ENCODE results near the gene SEMA3G. TPM values are rescaled to one million over a fixed set of nuclear protein-coding genes. Genes with fewer than 3 reads are reported as not detected.

SEMA3G gene
- total RNA-seq, 1 donor from 2014 or later, result 1.4 TPM

DNA sequence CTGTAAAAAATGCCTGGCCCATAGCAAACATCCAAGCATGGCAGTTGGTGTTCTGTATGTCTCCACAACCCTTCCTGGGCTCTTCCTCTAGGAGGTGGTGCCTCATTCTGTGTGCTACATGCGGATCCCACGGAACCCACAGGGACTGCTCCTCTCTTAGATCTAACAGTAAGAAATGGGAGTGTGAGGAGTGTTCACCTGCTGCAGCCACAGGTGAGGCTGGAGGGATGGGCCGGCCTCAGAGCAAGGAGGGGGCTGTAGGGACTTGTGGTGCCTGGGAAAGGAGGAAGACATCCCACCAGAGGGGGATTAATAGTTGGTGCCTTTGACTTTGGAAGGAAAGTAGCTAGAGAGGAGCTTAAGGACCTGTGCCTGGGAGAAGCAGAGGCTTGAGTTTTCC, 22.2 kb downstream of the SEMA3G start:
- DNase-seq (ENCODE audit: low spot score), result no peak

DNA sequence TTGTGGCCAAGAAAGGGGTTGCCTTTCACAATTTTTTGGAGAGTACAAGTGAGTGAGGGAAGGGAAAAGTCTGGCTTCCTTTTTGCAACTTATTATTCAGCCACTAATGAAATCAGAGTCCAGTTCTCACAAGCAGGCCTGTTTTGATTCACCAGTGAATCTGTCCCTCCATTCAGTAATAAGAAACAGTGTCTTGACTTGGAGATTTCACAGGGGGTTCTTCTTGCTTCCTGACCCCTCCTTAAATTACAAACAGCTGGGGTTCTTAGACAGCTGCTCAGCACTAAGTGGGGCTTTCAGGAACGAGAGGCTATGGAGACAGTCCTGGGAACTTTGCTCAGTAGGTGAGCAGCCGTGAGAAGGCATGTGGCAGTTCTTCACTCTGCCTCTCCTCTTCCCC, 24.5 kb downstream of the SEMA3G start:
- no peak for DNase-seq (ENCODE audit: low spot score)

DNA sequence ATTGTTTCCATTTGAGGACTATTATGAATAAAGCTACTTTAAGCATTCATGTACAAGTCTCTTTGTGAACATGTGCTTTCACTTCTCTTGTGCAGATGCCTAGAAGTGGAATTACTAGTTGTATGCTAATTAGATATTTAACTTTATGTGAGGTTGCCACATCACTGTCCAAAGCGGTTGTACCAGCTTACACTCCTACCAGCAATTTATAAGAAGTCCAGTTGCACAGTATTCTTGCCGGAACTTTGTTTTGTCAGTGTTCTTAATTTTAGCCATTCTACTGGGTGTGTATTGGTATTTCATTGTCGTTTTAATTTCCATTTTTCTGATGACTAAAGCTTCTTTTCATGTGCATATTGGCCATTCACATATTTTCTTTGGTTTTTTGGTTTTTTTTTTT, 29.1 kb downstream of the SEMA3G start:
- DNase-seq (ENCODE audit: low spot score), result no peak

DNA sequence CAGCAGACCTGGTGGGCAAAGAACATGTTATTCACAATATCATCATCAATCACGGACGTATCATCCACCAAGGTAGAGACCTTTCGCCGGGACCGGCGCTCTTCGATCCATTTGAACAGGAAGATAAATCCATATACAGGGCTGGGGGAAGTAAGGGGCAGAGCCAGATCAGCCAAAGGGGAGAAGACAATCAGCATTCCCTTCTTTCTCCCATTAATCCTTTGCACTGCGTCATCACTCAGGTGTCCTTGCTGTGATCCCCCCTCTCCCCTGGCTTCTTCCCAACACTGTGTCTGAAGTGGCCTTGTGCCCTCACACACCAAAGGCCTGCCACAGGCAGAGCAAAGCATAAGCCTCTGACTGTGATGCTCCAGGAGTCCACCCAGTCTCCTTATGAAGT, 36.4 kb downstream of the SEMA3G start:
- DNase-seq (ENCODE audit: low spot score), result no peak

DNA sequence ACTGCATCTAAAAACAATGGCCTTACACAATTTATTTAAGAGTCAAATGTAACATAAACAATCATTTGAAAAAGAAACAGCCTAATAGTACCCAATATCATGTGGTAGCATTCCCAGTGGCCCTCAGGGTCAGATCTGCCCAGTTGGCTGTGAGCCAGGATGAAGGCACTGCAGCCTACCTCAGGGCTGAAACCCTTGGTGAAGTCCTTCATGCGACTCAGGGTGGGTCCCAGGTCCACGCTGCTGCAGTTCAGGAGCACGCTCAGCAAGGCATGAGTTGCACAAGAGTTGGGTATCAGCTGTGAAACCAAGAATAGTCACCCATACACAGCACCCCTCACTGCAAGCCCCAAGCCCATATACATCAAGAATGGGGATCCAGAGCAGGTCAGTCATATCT, 37.1 kb downstream of the SEMA3G start:
- no peak for DNase-seq (ENCODE audit: low spot score)

DNA sequence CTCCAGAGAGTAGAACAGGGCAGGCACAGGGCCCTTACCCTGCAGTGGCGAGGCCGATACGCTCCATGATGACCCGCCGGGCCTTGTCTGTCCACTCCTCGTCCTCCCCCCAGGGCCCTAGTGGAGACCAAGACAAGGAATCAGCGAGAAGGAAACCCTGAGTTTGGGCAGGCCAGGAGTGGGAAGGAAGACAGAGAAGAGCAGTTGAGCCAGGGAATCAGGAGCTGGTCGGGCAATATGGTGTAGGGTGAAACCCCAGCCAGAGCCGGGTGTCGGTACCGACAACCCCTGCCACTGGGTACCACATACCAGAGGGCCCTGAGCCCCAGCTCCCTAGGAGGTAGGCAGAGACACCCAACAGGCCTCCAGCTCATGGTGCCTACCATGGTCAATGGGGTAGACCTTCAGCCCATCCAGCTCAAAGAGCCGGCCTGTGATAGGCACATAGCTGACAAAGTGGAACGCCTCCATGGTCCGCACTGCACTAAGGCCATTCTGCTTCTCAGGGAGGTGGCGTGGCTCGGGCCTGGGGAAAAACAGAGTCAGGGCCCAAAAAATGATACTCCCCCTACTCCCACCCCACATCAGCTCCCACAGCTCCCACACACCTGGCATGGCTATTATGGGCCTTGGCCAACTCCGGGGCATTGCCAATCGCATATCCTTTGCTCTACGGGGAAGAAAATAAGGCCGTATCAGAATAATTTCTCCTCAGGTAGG, 38.0 kb downstream of the SEMA3G start:
- no peak for DNase-seq (ENCODE audit: low spot score)

DNA sequence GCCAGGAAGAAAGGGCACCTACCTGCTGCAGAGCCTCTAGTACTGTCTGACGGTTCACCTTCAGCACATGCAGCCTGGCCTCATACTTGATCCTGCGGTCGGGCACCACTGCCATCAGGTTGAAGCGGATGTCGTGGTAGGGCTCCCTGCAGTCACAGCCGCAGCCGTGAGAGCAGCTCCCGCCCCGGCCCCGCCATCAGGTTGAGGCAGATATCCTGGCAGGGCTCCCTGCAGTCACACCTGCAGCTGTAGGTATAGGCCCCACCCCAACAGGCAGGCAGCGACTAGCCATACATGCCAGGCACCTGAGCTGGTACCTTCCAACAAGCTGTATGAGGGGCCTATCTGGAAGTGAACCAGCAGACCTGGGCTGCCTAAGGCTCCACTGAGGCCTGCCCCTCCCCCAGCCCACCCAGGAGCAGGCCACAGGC, 38.7 kb downstream of the SEMA3G start:
- DNase-seq (ENCODE audit: low spot score), result no peak

DNA sequence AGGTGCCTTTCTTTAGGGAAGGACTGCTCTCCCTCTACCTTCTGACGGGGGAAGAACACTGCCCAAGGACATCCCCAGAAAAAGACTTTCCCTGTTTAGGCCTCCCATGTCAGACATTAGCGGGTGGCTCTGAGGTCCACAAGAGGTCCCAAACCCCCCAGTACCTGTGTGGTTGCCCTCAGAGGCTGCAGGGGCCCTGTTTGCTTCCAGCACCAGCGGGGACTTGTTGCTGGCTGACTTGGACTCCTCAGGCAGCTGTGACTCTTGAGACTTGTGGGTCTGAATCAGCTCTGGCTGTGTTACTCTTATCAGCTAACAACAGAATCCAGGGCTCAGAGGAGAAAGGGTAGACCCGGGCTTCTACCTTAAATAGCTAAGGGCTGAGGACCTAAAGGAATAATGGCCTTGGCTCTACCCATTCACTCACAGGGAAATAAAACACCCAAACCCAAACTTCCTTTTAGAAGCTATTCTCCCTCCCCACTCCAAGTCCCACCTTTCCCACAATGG, 39.2 kb downstream of the SEMA3G start:
- no peak for DNase-seq (ENCODE audit: low spot score)

DNA sequence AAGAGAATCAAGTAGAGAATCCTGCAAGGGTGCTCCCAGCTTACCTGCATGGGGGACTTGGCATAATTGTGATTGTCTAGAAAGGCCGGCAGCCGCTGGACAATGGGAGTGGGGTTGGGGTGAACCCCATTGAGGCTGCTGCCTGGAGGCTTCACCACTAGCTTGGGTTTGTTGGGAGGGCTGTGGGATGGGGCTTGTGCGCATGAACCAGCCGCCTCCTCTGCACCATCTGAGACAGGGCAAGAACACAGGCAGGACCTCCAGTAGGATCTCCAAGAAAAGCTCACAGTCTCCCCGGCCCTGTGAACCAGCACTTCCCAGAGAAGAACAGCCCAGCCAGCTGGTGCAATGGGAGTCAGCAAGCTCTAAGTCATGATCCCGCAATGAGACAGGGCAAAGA, 39.8 kb downstream of the SEMA3G start:
- DNase-seq (ENCODE audit: low spot score), result no peak

DNA sequence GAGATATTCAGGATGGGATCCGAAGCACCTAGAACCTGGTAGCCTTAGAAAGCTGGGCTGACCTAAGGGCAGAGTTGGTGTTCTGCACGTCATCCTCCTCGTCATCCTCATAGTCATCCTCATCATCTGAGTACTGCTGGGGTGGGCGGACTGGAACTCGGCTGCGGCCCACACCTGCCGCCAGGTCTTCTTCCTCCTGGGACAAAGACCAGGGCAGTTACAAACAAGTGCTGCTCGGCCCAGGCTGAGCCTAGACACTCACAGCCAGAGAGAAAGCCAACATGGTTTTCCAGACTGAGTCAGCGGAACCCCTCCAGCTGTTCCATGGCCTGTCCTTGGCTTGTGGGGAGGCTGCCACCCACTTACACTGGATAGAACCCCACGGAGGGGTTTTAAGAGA, 40.5 kb downstream of the SEMA3G start:
- no peak for DNase-seq (ENCODE audit: low spot score)

DNA sequence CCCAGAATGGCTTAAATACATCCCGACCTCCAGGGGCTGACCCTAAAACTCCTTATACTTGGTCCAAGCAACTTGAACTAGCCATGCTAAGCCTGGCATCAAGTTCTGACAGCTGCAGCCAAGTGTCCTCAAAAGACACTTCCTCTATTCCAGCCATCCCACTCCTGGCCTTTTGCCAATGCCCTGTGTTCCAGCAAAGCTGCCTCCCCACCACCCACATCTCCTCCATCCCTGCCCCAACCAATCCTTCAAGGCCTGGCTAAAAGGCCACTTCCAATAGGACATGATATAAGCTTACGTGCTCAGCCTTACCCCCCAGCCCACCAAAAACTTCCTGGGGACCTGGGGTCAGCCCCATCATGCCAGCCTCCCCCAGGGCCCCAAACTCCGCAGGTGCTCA, 40.9 kb downstream of the SEMA3G start:
- DNase-seq (ENCODE audit: low spot score), result no peak

DNA sequence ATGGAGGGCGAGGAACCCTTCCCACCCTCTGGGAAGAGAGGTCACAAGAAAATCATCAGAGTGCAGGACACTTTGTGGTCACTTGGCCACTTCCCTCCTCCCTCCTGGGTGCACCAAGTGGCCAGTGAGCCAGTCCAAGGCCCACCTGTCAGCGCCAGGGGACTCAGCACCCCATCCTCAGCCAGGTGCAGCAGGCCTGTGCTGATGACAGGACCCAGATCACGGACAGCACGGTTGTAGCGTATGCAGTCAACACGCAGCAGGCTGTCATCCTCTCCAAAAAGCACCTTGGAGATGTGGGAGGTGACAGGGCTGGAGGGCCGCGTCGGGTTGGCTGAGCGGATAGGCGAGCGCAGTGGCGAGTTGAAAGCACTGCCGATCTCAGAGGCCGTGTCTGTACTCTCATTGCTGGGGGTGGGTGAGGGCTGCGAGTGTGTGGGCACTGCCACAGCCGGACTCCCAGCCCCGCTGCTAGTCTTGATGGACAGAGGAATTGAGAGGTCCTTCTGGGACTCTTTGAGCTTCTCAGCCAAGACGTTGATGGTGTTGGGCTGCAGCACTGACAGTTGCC, 41.5 kb downstream of the SEMA3G start:
- DNase-seq (ENCODE audit: low spot score), result no peak

DNA sequence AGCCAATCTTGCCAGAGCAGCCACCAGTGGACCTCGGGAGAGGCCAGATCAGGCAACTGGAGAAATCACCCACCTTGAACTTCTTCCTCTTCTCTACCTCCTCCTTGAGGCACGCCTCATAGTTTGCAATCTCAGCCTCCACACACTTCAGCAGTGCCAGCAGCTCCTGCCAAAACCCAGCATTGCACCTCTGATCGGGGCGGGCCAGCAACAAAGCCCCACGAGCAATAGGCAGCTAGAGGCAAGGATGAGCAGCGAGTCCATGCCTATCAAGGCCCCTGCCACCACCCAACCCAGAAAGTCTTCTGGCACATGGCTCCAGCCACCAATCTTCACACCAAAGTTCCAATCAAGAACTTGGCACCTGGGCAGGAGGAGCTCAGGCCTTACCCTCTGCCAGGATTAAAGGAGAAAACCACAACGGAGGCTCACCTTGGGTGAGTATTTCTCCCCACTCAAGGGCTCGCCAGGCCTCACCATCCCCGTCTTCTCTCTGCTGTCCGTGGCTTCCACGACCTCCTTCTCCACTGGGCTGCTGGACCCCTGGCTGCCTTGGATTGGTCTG, 42.1 kb downstream of the SEMA3G start:
- no peak for DNase-seq (ENCODE audit: low spot score)

DNA sequence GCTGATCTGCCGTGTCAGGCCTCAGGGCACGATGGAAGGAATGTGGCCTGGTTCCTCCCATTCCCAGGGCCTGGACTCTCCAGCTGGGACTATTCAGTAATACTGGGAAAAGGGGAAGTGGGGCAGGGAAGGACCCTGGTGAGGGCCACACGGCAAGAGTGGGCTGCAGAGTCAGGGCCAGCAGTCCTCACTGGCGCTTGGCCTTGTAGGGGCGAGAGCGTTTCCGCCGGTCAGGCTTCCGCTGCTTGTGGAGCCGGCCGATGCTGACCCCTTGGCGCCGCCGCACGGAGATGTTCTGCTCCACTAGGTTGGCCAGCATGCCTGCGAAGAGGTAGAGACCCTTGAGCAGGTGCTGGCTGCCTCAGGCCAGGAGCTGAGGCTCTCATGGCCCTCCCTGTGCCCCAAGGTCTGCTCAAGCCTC, 42.8 kb downstream of the SEMA3G start:
- no peak for DNase-seq (ENCODE audit: low spot score)

DNA sequence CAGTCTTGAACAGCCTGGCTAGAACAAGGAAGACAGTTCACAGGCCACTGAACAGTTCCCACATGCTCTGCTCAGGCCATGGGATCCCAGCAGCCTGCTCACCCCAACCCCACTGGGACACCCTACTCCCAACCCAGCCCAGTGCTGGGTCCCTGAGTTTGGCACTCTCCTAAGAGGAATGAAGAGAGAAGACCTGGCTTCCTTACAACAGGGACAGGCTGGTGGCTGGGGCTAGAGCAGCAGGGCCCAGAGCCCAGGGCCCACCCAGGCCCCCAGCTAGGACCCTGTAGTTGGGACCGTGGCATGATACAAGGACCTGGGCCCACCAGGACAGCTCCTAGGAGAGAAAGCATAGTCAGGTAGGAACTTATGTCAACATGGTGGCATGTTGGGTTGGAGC, 43.4 kb downstream of the SEMA3G start:
- DNase-seq (ENCODE audit: low spot score), result no peak

DNA sequence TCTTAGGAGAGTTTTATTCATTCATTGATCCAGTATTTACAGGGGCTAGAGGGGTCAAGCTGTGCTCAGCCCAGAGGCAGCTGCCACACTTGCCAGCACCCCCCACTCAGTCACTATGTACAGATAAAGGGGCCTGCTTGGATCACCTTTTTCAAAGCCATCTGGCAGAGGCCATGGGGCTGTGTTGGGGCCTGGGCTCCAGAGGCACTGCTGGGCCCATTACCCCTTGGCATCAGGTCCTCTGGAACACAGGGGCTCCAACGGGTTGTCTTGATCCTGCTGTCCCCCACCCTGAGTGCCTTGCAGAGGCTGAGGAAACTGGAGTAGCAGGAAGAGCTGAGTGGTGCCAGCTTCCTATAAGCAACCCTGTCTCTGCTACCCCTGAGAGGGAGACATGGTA, 43.9 kb downstream of the SEMA3G start:
- no peak for DNase-seq (ENCODE audit: low spot score)

DNA sequence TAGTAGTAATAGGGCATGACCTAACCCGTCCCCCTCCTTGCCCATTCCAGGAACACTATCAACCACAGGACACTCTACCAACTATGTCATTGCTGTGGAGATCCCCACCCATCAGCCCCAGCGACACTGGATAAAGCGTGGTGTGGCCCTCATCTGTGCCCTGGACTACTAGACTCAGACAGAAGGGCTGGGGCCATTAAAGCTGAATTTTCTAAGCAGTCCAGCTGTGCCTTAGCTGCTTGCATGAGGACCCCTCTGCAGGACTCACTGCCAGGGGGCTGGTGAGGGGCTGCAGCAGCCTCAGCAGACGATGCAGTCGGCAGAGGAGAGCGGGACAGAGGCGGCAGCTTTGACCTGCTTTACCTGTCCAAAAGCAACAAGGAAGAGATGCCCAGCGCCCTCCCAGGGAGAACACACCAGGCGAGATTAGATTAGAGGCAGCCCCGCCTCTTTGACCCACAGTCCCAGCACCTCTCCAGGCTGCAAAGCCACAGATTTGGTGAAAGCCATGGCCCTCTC, 44.6 kb downstream of the SEMA3G start:
- DNase-seq (ENCODE audit: low spot score), result no peak

DNA sequence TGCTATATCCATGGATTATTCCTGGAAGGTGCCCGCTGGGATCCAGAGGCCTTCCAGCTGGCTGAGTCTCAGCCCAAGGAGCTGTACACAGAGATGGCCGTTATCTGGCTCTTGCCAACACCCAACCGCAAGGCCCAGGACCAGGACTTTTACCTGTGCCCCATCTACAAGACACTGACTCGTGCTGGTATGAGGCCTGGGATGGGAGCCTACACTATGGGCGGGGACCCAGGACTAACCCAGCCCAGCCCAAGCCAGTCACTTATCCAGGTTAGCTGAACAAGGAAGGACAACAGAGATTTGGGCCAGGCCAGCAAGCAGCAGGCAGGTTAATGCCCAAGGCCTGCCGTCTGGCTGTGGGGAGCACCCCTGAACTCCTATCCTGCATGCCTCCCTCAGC, 45.3 kb downstream of the SEMA3G start:
- DNase-seq (ENCODE audit: low spot score), result no peak

DNA sequence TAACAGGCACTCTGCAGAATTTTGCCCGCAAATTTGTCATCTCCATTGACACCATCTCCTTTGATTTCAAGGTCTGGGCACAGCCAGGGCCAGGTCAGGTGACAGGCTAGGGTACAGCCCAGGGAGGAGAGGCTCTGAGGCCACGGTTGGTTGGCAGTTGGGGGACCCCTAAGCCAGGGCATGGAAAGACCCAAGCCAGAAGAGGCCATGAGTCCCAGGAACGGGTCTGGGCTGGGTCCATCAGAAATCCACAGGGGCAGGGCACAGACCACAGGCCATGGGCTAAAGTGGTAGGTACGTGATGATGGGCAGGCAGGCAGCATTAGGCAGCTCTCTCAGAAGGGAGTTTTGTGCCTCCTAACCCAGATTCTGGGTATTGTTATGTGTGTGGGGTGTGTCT, 45.8 kb downstream of the SEMA3G start:
- no peak for DNase-seq (ENCODE audit: low spot score)

DNA sequence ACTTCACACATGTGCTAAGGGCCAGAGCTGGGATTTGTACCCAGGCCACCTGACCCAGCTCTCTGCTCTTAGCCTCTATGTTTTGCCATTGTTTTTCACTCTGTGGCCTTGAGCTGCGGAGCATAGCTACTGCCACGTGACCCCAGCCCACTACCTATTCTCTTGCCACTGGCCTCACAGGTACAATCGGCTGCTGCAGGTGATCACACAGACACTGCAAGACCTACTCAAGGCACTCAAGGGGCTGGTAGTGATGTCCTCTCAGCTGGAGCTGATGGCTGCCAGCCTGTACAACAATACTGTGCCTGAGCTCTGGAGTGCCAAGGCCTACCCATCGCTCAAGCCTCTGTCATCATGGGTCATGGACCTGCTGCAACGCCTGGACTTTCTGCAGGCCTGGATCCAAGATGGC, 46.2 kb downstream of the SEMA3G start:
- DNase-seq (ENCODE audit: low spot score), result no peak

DNA sequence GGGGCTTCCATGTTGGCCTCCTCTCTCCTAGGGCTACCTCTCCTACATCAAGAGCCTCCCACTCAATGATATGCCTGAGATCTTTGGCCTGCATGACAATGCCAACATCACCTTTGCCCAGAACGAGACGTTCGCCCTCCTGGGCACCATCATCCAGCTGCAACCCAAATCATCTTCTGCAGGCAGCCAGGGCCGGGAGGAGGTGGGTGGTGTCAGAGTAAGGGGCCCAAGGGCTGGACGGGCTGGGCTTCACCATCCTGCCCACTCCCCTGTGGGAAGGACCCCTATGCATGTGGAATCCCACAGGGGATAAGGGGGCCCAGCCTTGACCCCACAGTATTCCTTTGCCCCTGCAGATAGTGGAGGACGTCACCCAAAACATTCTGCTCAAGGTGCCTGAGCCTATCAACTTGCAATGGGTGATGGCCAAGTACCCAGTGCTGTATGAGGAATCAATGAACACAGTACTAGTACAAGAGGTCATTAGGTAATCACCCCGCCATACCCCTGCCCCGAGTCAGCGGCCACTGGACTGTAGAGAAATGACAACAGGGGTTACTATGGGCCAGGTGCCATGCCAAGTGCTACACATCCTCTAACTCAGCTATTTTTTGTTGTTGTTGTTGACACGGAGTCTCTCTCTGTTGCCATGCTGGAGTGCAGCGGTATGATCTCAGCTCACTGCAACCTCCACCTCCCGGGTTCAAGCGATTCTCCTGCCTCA, 47.1 kb downstream of the SEMA3G start:
- DNase-seq (ENCODE audit: low spot score), result no peak

DNA sequence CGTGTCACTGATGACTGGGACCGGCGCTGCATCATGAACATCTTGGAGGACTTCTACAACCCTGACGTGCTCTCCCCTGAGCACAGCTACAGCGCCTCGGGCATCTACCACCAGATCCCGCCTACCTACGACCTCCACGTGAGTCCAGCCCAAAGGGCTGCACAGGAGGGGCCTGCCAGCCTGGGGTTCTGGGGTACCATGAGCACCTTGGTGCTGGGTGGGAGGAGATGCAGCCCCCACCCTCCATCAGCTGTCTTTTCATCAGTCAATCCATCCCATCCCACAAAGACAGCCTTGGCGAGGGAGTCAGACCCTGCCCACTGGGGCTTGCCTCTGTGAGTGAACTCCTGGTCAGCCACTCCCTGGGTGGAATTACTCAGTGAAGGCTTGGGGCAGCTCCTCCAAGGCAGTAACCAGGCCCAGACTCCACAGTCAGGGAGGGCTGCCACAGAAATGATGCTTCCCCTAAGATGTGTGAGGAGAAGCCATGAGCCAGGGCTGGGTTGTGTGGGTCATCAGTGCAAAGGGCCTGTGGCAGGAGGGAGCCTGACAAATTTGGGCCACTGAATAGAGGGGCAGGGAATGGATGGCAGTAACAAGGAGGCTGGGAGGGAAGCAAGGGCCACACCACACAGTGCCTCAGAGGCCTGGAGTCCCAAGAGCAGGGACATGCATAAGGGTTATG, 47.9 kb downstream of the SEMA3G start:
- no peak for DNase-seq (ENCODE audit: low spot score)

Measured in umbilical cord (tissue), 2 donors.